Ovary (tissue), 9 donors: ENCODE measurements around the gene ANKRD40. TPM values are rescaled to one million over a fixed set of nuclear protein-coding genes. Genes with fewer than 3 reads are reported as not detected.
A peak's percentile ranks its signal among the peaks of the same experiment; 100 is the strongest.

Experiments
- DNase-seq, 5 donors: peaks; one replicate each; pipeline ENCODE4 v3.0.0-alpha.2; 2019 to 2020
- H3K27ac ChIP-seq, 2 donors: fragments of 200-600 bp; one replicate each; pipeline versions ENCODE4 v1.5.1 to v1.8.0; 2019 to 2022
- H3K27me3 ChIP-seq: fragments of 200-600 bp; one replicate; pipeline ENCODE4 v1.8.0; 2022
- H3K36me3 ChIP-seq: fragments of 200-600 bp; sonication (generic); one replicate; pipeline ENCODE4 v1.5.1; 2019
- H3K4me1 ChIP-seq: one replicate; pipeline ENCODE4 v1.8.1; 2013; ENCODE audit warnings: mild to moderate bottlenecking, moderate library complexity; ENCODE audit not compliant: insufficient read depth
- H3K4me3 ChIP-seq: fragments of 200-600 bp; sonication (generic); one replicate; pipeline ENCODE4 v1.5.1; 2017
- H3K9me3 ChIP-seq, 2 donors: fragments of 200-600 bp in 1 of 2; sonication (generic) in 1 of 2; one replicate each; pipeline versions ENCODE4 v1.5.1 to v1.8.1; 2013 to 2019; ENCODE audit warnings: mild to moderate bottlenecking in 1 of 2, moderate library complexity in 1 of 2
- CTCF ChIP-seq, 3 donors: fragments of 450-650 bp in 2 of 3; fragments of 200-600 bp in 1 of 3; IDR thresholded peaks; one replicate each; pipeline versions ENCODE4 v1.5.1 to v1.8.0; 2016 to 2022; ENCODE audit warnings: antibody characterized with exemption in 3 of 3, mild to moderate bottlenecking in 1 of 3
- EP300 ChIP-seq: sonication (generic); formaldehyde crosslinking; IDR thresholded peaks from one replicate; pipeline ENCODE4 v1.6.1; 2017; ENCODE audit warnings: antibody characterized with exemption
- POLR2A ChIP-seq: fragments of 450-650 bp; IDR thresholded peaks from one replicate; pipeline ENCODE4 v1.6.1; 2017; ENCODE audit warnings: antibody characterized with exemption, mild to moderate bottlenecking, moderate library complexity
- WGBS, 3 donors: extraction: QIAGEN DNeasy Blood & Tissue Kit in 1 of 3; methylation state at CpG; one replicate each; pipeline versions ENCODE4 v1.1.5 to v1.1.7; 2013 to 2017; 5-methylcytosine and 5-hydroxymethylcytosine counted together
- intact Hi-C, 4 donors: fragments of 100-400 bp; cut with DNase I; formaldehyde crosslinking; loops; one replicate each; pipeline versions ENCODE4 v1.11.0 to v1.15.1; 2022 to 2023
- polyA plus RNA-seq, 2 donors: library from polyadenylated mRNA; stranded (reverse); fragments of 200-250 nt in 1 of 2; fragments of 350-450 nt in 1 of 2; fragmentation: Illumina TruSeq in 1 of 2; extraction: RNeasy Lipid Tissue Mini Kit (QIAGEN cat#74804) in 1 of 2; gene quantifications; one replicate each; pipeline ENCODE4 v1.2.3, GENCODE V29; 2013 to 2014
- total RNA-seq, 7 donors: library from RNA; depleted of rRNA in 2 of 7; stranded (reverse); fragments of >200 nt in 2 of 7; fragmentation: NEBNext Ultra II Directional in 3 of 7; extraction: Animal tissue kit (Norgen Biotek cat#: 25700) in 3 of 7; gene quantifications; one replicate each; pipeline versions ENCODE4 v1.1.0 to v1.2.4, GENCODE V29; 2016 to 2023
- donor health status: DM: no; HTN: no; CAD: no; lungs with moderate emphysema.
- donor health status: DM: no; HTN: no; CAD: no.
- donor health status: Bipolar disorder and iron deficiency.
- donor health status: DM: yes; HTN: yes; CAD: no.
- donor health status: DM: no; HTN: no; CAD: no.
- donor health status: DM: yes; HTN: yes; CAD: no.

ANKRD40 gene
- total and polyA plus RNA-seq, 9 donors, result 17.0 to 52.6 (median 41.8) TPM

GRCh38 chr17:50690887-50691549, 16.7 kb downstream of the ANKRD40 start:
- no peak for DNase-seq
- intact Hi-C loops, result loop anchor here in 1 of 4 donors (10.0 kb wide), 1 partner anchor 206 kb away; no protein-coding TSS in a partner anchor
- H3K36me3 ChIP-seq, result no peaks in the 10 kb centered on the region
- H3K9me3 ChIP-seq, result no peaks in the 10 kb centered on the region
- no peaks in the 10 kb centered on the region for H3K27me3 ChIP-seq
- H3K4me3 ChIP-seq, result no peak overlapping the region
- no peak for TF ChIP-seq POLR2A
- TF ChIP-seq CTCF (IDR thresholded peaks at IDR 0.05), result no peak
- no peak for TF ChIP-seq EP300
- no peak overlapping the region for H3K27ac ChIP-seq
- peaks cover 36% of the 10 kb centered on the region for H3K4me1 ChIP-seq
- WGBS, 3 donors, result 59 to 66% (median 62%) methylated on average over 9 of the region's 9 CpGs

- DNase-seq, result no peak
- H3K9me3 ChIP-seq, result no peaks in the 10 kb centered on the region
- WGBS, 3 donors, result 42 to 55% (median 50%) methylated on average over 19 of the region's 19 CpGs
- peaks cover 36% of the 10 kb centered on the region for H3K4me1 ChIP-seq
- intact Hi-C loops, result loop anchor here (5.0 to 10.0 kb wide), 4 partner anchors 55 to 208 kb away; partner anchors contain the start of gene ABCC3 (in 1 of the 4)
- H3K36me3 ChIP-seq, result no peaks in the 10 kb centered on the region
- H3K27me3 ChIP-seq, result no peaks in the 10 kb centered on the region
- no peak overlapping the region for H3K4me3 ChIP-seq
- no peak for TF ChIP-seq POLR2A
- no peak for TF ChIP-seq EP300
- no peak for TF ChIP-seq CTCF (IDR thresholded peaks at IDR 0.05)
- H3K27ac ChIP-seq, result peak overlapping the region in 1 of 2 donors; percentile 39
These were observed 17.5 kb downstream of the ANKRD40 start for GRCh38 chr17:50689956-50690886.

- intact Hi-C loops, result loop anchor here (5.0 to 10.0 kb wide), 4 partner anchors 54 to 207 kb away; partner anchors contain the start of gene ABCC3 (in 1 of the 4)
- Histone ChIP-seq H3K4me3 (no peak overlapping the region), H3K27me3 (no peaks in the 10 kb centered on the region), H3K9me3 (no peaks in the 10 kb centered on the region), H3K36me3 (no peaks in the 10 kb centered on the region), H3K27ac (no peak overlapping the region), H3K4me1 (peaks cover 34% of the 10 kb centered on the region)
- TF ChIP-seq CTCF (IDR thresholded peaks at IDR 0.05) (no peak), EP300 (no peak), POLR2A (no peak)
- WGBS, 3 donors, result 19 to 27% (median 26%) methylated on average over 4 of the region's 4 CpGs
- DNase-seq, result peak; percentile 58 to 72 (median 61)
These were observed 18.5 kb downstream of the ANKRD40 start for GRCh38 chr17:50689251-50689650.

GRCh38 chr17:50688245-50688644, 19.5 kb downstream of the ANKRD40 start:
- TF ChIP-seq EP300, result no peak
- no peak for TF ChIP-seq CTCF (IDR thresholded peaks at IDR 0.05)
- no peak for TF ChIP-seq POLR2A
- no peaks in the 10 kb centered on the region for H3K27me3 ChIP-seq
- H3K9me3 ChIP-seq, result no peaks in the 10 kb centered on the region
- peaks cover 32% of the 10 kb centered on the region for H3K4me1 ChIP-seq
- intact Hi-C loops, result loop anchor here (5.0 to 10.0 kb wide), 4 partner anchors 53 to 206 kb away; partner anchors contain the start of gene ABCC3 (in 1 of the 4)
- DNase-seq, result peak in 2 of 5 donors; percentile 51 to 52
- no peak overlapping the region for H3K4me3 ChIP-seq
- no peaks in the 10 kb centered on the region for H3K36me3 ChIP-seq
- peak overlapping the region in 1 of 2 donors; percentile 85 for H3K27ac ChIP-seq
- WGBS, 3 donors, result 96 to 98% (median 96%) methylated on average over 3 of the region's 3 CpGs
